ENCODE data around the gene LRMDA.

LRMDA gene

DNA sequence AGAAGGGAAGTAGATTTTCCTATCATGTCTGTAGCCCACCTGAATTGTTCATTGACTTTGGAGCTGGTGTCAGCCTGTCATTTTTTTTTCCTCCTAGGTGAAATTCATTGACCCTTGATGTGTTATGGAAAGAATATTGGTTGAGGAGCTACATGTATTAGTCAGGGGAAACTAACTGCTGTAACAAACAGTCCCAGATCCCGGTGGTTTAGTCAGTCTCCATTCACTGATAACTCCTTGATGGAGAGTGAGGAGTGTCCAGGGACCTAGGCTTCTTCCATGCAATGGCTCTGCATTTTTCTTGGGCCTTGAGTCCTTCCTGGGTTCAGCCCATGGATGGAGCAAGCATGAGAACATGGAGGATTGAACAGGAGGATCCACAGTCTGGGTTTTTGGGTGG is 643.2 kb downstream of the LRMDA start:
- DNase-seq = no peak

- no peak for DNase-seq
Observed at GRCh38 chr10:76080451-76080850, 649.0 kb downstream of the LRMDA start.

DNA sequence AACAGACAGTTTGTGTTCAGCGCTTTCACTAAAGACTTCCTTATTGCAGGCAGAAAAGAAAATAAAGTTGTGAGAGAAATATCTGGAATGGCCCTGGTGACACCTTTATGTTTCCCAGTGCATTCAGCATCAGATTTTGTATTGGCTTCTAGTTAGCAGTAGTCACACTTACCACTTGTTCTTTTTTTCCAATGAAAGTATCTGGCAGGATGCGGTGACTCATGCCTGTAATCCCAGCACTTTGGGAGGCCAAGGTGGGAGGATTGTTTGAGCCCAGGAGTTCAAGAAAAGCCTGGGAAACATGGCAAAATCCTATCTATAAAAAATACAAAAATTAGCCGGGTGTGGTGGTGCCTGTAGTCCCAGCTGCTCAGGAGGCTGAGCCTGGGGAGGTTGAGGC is 649.6 kb downstream of the LRMDA start:
- DNase-seq = no peak

- no peak for DNase-seq
Observed at GRCh38 chr10:76082232-76082631, 650.8 kb downstream of the LRMDA start.

DNA sequence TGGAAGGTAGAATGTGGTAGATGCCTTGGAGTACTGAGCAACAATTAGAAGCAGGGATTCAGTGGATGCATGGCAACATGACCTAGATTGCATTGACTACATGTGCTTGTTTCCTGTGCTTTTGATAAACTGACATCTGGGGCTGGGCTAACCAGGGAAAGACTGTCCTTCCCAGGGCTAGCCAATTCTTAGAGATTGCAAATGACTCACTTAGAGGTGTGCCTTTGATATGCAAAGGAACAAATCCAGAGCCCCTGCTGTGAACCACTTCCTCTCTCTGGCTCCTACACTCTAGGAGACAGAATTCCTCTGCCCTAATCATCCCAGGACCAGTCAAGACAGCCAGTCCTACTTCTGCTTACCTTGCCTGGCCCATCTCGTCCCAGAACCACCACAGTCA is 651.5 kb downstream of the LRMDA start:
- DNase-seq = no peak

DNA sequence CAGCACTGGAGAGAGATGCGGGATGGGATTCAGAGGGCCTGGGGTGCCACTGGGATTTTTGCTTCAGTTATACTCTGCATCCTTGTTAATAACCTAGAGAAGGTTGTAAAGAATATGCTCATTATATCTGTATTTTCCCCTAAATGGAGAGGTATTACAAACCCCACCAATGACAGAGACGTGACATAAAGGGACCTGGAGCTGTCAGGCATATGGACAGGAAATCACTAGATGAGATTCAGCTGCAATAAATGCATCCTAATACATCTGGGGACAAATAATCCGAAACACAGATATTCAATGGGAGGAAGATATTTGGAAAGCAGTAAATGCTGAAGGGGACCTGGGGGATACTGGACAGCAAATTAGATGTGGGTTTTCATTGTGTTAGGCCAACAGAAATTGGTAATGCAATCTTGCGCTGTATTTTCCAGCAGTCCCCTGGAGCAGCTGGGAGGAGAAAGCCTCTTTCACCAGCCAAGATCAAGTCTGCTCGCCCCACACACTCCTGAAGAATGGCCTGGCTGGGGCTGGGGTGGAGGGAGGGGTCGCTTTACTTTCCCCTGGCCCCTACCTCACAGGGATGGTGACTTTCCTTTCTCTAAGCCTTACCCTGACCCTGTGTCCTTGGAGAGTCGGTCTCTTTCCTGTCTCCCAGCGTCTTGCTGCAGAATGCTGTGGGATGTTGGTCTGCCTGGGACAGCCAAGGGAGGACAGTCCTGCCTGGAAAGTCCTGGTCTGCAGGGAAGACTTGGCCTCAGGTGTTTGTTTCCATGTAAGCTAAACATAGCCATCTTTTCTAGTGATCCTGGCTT is 653.8 kb downstream of the LRMDA start:
- DNase-seq = no peak

DNA sequence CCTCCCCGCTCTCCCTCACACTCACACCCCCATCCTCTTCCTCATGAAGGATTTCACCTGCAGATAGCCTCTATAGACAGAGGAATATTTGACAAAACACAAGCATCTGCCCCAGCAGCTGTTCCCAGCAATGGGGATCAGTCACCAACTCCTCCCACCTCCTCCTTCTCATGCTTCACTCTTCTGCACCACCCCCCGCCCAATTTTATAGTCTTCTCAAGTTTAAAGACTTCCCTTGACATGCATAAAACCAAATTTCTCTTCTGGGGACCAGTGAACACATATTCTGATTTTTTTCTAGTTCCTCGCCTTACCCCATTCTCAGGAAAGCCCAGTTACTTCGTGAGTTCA is 654.4 kb downstream of the LRMDA start:
- DNase-seq = no peak

GRCh38 chr10:76086170-76086760 is 654.8 kb downstream of the LRMDA start:
- no peak for DNase-seq

DNA sequence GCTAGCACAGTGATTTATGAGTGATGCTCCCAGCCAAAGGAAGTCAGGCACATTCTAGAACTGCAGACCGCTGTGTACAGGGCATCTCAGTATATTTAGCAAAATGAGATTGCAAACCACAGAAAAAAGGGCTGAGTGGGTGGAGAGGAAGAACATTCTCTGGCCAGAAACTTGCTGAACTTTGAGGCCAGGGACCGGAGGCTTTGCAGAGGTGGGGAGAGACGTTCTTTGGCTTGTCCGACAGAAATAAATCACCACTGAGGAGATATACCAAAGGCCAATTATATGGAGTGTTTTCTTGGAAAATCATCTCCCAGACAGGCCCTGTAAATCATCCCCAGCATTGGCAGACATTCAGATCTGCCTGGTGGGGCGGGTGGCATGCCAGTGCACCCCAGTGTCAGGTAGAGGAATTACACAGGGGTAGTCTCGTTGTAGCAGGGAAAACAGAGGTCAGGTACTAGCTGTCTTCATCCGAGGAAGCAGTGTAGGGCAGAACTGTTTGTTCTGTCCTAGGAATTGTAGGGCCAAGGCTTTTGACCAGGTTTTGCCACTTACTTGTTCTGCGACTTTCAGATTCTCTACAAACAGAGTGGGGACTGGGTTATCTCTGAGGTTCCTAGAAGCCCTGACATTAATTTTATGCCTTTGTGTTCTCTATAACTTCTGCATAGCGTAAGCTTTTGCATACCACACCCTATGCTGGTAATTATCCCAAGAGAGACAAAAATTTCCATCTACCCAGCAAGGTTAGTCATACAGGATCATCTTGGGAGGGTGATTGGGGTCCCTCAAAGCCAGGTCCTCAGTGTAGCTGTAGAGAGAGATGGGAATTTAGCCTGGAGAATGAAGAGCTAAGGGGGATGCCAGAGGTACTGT is 655.6 kb downstream of the LRMDA start:
- no peak for DNase-seq

DNA sequence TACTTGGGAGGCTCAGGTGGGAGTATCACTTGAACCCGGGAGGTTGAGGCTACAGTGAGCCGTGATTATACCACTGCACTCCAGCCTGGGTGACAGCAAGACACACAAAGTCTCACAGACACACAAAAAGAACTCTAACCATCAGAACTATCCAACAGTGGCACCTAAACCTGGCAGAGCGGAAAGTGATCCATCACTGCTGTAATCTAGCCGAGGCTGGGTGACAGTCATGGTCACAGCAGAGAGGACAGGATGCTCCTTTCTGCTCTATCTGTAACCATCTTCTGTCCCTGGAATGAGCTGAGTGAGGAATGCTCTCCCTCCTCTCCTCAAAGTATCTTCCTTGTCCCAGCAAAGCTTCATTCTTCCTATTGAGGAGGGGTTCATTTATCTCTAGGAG is 656.6 kb downstream of the LRMDA start:
- no peak for DNase-seq

GRCh38 chr10:76088980-76089379 is 657.6 kb downstream of the LRMDA start:
- no peak for DNase-seq

- DNase-seq = no peak
Observed at GRCh38 chr10:76089556-76090180, 658.2 kb downstream of the LRMDA start.

GRCh38 chr10:76091926-76092325 is 660.5 kb downstream of the LRMDA start:
- DNase-seq = no peak

DNA sequence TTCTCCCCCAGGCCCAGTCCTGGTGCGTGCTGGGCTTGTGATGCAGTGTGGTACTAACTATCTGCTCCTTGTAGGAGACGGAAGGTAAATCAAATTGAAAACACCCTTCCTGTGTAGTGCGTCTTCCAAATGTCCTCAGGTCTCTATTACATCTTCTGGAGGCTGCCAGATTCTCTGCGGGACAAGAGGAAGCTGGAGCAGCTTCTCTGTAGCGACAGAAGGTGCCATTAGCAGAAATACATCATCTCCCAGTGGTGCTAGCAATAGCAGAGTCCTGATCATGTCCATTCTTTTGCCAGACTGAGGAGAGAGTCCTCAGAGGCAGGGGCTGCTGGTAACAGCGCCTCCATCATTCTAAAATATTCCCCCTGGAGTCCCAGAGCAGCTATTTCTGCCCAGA is 675.2 kb downstream of the LRMDA start:
- DNase-seq = no peak

- DNase-seq = no peak
Observed at GRCh38 chr10:76108563-76109359, 677.3 kb downstream of the LRMDA start.

DNA sequence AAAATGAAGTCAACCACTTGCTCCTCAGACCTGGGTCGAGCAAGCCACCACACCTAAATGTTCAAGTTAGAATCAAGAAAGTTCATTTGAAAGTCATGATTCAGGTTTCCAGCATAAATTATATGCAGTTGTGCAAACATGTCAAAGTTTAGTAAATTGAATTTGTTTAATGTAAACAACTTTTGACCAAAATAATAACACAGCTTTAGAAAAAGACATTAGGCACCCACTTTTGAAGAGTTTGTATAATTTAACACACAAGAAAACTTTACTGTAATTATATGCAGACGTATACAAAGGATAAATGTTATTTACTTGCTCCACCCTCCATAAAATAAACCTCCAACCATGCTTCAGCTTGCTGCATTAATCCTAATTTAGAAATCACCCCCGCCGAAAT is 680.0 kb downstream of the LRMDA start:
- no peak for DNase-seq

GRCh38 chr10:76111986-76112825 is 680.8 kb downstream of the LRMDA start:
- DNase-seq = no peak

- no peak for DNase-seq
Observed at GRCh38 chr10:76112826-76113150, 681.4 kb downstream of the LRMDA start.

GRCh38 chr10:76113952-76114351 is 682.5 kb downstream of the LRMDA start:
- DNase-seq = no peak

DNA sequence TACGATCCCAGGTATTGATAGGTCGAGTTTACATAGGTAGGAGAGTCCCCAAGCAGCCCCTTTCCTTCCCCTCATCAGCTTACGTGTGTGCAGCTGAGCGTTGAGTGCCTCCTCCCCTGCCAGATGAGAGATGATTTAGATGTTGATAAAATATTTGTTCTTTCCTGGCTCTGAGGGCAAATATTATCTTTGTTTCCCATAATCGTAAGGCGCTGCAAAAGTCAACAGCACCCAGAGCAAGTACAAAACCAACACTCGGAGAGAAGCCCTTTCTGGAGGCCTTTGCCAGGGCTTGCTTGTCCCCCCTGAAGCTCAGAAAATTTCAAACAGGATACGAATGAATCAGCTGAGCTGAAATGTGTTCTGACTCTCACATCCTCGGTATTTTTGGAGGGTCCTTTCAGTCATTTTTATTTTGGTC is 683.2 kb downstream of the LRMDA start:
- no peak for DNase-seq

DNA sequence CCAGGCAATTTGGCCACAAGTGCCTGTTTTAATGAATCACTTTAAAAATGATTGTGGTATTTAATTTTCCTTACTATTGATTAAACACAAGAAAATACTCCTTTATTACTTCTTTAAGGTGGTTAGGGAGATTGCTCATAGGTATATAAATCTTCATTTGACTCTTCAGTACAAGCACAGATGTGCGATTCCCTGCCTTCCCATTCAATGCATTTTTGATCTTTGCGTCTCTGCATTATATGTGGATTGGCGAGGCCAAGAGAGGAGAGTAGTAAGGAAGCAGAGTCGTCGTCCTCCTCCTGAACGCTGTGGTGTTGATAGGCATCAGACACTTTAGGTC is 683.7 kb downstream of the LRMDA start:
- DNase-seq = no peak

Data from CD4-positive, alpha-beta T cell treated with Interleukin-1 beta for 1 hour (primary cell).